GM19238 (cell line): Measurements from ENCODE around the gene ADAMTSL3.

Experiments
- DNase-seq: peaks from one replicate; pipeline ENCODE4 v3.0.0; 2011; ENCODE audit warnings: low spot score; ENCODE audit not compliant: insufficient read length

The ADAMTSL3 gene

GRCh38 chr15:83869341-83869740 is 215.4 kb downstream of the ADAMTSL3 start:
- no peak for DNase-seq

DNA sequence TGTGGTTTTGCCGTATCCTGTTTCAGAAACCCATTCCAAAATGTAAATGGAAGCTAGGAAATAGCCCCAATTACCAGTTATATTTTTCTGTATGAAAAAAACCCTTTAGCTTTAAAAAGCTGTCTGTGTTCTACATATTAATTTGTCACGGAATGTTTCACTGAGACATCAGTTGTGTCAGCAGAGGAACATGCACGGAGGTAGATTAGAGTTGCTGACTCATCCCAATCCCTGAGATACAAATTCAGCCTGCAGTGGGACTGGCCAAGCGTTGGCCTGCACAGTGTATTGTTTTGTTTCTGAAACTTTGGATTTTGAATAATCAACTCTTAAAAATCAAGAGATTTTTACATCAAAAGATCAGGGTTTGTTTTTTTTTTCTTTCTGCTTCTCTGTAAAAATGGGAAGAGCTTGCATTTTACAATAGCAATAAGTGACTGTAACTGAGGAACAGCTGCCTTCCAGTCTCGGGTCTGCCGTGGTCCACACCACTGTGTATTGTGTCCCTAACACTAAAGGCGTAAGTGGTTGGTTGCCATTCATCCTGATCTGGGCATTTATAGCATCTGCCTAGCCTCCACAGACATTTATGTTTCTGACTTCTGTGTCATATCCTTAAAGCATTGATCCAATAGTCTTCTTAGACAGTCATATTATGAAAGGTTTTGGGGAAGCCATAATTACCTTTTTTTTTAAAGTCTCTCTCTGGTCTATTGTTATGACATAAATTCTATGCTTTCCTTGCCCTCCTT is 218.1 kb downstream of the ADAMTSL3 start:
- no peak for DNase-seq

DNA sequence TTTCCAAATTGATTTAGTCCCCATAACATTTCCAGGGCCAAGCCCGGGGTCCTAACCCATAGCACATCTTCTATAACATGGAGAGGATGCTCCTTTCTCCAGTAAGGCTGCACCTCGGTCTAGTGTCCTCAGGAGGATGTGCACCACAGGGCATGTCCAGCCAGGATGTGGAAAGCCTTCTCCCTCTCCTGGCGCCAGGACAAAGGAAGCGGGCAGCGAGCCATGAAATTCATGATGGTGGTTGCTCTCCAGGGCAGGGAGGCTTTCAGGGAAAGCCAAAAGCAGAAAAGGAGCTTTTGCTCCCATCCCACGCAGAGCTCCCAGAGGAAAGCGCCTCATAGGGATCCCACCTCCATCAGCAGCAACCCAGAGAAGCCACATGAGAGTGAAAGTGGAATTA is 220.0 kb downstream of the ADAMTSL3 start:
- no peak for DNase-seq

GRCh38 chr15:83880529-83880928 is 226.6 kb downstream of the ADAMTSL3 start:
- DNase-seq = no peak

- DNase-seq = no peak
Measured at GRCh38 chr15:83881156-83881555, 227.2 kb downstream of the ADAMTSL3 start.

- DNase-seq = no peak
Measured at GRCh38 chr15:83886321-83886720, 232.4 kb downstream of the ADAMTSL3 start.

DNA sequence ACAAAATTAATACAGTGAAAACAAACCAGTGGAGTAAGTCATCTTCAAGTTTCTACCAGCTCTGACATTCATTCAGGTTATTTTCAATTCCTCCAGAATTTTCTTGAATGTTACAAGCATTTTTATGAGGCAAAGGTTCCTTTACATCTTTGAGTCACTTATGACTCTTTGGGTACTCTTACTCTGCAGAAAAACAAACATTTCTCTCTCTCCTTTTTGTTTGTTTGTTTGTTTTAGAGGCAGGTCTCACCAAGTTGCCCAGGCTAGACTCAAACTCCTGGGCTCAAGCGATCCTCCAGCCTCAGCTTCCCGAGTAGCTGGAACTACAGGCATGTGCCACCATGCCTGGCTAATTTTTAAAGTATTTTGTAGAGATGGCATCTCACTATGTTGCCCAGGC is 233.5 kb downstream of the ADAMTSL3 start:
- no peak for DNase-seq

- DNase-seq = no peak
Measured at GRCh38 chr15:83887961-83888360, 234.0 kb downstream of the ADAMTSL3 start.

DNA sequence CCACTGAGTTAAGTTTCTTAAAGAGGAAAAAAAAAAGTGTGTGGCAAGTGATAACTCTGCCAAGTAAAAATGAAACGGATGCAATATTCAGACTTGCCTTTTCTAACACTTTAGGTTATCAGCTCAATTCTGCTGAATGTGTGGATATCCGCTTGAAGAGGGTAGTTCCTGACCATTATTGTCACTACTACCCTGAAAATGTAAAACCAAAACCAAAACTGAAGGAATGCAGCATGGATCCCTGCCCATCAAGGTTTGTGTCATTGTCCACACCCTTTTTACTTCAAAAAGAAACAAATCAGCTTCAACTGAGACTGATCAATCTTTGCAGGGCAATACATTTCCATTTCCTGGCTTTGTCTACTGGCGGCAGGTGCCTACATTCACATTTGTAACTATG is 236.1 kb downstream of the ADAMTSL3 start:
- DNase-seq = no peak

DNA sequence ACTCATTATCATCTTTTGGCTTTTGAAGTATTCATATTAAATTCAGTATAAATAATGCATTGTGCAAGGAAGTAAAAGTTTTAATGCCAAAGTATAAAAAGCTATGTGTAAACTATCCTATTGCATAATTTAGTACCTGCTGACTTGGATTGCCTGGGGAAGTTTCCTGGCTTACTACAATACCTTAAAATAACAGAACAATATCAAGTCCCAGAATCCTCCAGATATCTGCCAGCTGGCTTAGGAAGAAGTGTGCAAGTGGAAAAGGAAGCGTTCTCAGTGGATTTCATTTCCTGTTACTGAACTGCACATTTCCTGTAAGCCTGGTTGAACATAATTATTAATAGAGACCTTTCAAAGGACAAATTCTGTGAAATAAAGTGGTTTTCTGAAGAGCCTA is 236.7 kb downstream of the ADAMTSL3 start:
- no peak for DNase-seq

DNA sequence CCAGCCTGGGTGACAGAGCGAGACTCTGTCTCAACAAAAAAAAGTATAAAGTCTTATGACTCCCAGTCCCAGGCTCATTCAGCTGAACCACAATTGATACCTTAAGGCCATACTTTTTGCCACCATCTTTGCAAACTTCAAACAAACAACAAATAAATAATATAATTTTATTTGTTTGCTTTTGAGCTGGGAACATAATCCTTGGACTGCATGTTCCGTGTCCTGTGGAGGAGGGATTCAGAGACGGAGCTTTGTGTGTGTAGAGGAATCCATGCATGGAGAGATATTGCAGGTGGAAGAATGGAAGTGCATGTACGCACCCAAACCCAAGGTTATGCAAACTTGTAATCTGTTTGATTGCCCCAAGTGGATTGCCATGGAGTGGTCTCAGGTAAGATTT is 238.6 kb downstream of the ADAMTSL3 start:
- DNase-seq = no peak

DNA sequence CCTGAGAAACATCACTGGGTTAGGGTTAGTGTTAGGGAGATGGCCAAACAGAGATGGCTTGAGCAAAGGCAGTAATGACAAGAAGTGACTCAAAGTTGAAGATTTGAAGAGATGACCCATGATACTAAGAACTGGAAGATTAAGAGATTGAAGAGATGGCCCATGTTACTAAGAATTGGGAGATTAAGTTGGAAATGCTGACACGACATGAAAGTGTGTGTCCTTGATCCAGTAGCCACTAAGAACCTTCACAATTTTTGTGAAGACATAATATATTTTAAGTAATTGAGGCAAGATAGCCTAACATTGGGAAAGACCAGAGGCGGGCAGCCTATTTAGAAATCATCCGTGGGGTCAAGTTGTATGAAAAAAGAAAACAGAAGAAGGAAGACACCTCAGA is 239.4 kb downstream of the ADAMTSL3 start:
- no peak for DNase-seq

- DNase-seq = no peak
Measured at GRCh38 chr15:83897037-83897436, 243.1 kb downstream of the ADAMTSL3 start.

DNA sequence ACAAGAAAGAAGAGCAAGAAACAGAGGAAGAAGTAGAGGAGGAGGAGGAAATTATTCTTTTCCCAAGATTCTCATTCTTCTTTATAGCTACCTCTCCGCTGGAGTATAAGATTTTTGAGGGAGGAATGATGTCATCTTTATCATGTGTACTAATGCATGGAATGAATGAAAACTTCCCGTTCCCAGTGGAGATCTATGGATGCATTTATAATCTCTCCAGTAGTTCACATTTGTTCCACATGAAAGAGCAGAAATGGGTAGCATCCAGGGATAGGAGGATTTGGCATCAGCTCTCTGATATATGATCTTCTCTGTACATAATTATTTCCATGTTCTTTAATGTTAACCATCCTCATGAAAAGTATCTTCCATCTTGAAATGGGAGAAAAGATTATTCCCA is 244.4 kb downstream of the ADAMTSL3 start:
- DNase-seq = no peak

- no peak for DNase-seq
Measured at GRCh38 chr15:83899670-83900069, 245.7 kb downstream of the ADAMTSL3 start.

GRCh38 chr15:83904107-83905040 is 250.5 kb downstream of the ADAMTSL3 start:
- DNase-seq = no peak

- no peak for DNase-seq
Measured at GRCh38 chr15:83905556-83906273, 251.8 kb downstream of the ADAMTSL3 start.

DNA sequence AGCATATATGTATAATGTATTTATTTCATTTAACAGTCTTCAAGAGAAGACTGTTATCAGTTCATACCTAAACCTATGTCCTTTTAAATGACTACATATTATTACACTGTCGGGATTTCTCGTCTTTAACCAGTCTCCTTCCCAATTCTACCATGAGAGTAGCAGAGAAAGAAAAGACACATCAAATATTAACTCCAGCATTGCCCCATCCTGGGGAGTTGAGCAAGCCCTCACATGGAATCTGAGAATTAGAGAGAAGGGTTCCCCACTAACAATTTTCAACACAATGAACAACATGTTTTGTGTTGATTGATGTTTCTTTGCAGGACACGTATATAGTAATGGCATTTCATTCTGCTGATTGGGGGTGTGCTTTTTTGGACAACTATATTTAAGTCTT is 257.4 kb downstream of the ADAMTSL3 start:
- DNase-seq = no peak

DNA sequence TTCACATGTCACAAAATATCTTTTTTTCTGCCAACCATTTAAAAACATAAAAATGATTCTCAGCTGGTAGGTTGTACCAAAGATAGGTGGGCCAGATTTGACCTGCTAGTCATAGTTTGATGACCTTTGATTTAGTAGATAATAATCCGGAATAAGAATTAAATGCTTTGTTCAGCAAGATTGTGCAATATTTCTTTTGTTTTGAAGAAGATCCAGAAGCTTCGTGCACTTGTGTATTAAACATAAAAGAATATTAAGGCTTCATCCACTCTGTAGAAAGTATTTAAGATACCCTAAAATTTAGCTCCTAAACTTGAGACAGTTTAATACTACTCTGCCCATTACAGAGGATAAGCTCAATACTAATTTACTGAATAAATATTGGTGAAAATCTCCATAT is 258.4 kb downstream of the ADAMTSL3 start:
- no peak for DNase-seq

DNA sequence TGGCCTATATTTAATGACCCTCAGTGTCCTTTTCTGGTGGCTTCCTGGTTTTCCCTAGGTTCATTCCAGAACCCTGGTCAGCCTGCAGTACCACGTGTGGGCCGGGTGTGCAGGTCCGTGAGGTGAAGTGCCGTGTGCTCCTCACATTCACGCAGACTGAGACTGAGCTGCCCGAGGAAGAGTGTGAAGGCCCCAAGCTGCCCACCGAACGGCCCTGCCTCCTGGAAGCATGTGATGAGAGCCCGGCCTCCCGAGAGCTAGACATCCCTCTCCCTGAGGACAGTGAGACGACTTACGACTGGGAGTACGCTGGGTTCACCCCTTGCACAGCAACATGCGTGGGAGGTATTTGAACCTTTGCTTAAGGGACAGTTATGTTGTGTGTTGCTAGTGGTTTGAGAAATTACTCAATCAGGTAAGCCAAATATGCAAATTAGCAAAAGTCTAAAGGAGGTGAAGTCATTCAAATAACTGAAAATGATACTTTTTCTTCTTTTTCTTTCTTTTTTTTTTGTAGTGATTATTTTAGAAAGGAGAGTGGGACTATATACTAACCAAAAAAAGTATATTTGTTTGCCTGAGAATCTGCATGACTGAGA is 259.2 kb downstream of the ADAMTSL3 start:
- DNase-seq = no peak

- DNase-seq = no peak
Measured at GRCh38 chr15:83914906-83915305, 261.0 kb downstream of the ADAMTSL3 start.

GRCh38 chr15:83917432-83917831 is 263.5 kb downstream of the ADAMTSL3 start:
- no peak for DNase-seq
